RPMI7951 (cell line): Measurements from ENCODE around the gene CT45A7. TPM values are rescaled to one million over a fixed set of nuclear protein-coding genes. Genes with fewer than 3 reads are reported as not detected.
"Not testable (repeated sequence)": the region's sequence is repeated elsewhere in the genome, so short reads cannot be mapped to it uniquely, and the experiment has no call there.

Source experiments
- DNase-seq: peaks from one replicate; pipeline ENCODE4 v3.0.0-alpha.2; 2012; ENCODE audit warnings: low read depth
- total RNA-seq: library from RNA; depleted of rRNA; stranded (reverse); fragments of >200 nt; shearing (Covaris generic); gene quantifications from 2 replicates; pipeline ENCODE4 v1.2.3, GENCODE V29; 2014; rRNA removed

CT45A7 gene, protein sequence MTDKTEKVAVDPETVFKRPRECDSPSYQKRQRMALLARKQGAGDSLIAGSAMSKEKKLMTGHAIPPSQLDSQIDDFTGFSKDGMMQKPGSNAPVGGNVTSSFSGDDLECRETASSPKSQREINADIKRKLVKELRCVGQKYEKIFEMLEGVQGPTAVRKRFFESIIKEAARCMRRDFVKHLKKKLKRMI
- not detected in 2 replicates for total RNA-seq

DNA sequence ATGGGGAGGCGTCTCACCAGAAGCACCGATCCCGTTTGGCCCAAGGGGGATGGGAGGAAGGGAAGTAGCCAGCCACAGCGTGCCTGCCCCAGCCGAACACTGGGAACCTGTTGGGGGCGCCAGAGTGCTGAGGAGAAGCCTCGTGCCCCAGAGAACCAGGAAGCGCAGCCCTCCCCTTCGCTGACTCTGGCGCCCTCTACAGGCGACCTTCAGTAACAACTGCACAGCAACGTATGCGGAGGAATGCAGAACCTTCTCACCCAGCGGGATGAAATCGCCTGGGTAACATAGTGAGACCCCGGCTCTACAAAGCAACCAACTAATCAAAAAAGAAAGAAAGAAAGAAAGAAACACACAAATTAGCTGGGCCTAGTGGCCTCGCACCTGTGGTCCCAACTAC lies at the start of gene CT45A7:
Gene CT45A7, minus strand, starts transcription at position 101 of the 400 bp plus-strand sequence. CDS start 3,747 bp downstream, outside the sequence.
- not testable (repeated sequence) for DNase-seq

GRCh38 chrX:135882741-135883140 lies 45.7 kb upstream of the CT45A7 start:
- not testable (repeated sequence) for DNase-seq

DNA sequence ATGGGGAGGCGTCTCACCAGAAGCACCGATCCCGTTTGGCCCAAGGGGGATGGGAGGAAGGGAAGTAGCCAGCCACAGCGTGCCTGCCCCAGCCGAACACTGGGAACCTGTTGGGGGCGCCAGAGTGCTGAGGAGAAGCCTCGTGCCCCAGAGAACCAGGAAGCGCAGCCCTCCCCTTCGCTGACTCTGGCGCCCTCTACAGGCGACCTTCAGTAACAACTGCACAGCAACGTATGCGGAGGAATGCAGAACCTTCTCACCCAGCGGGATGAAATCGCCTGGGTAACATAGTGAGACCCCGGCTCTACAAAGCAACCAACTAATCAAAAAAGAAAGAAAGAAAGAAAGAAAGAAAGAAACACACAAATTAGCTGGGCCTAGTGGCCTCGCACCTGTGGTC lies 34.6 kb upstream of the CT45A7 start, which contains the start of gene CT45A9:
Gene CT45A9, minus strand, starts transcription at position 101 of the 400 bp plus-strand sequence. CDS start 3,751 bp downstream, outside the sequence.
- not testable (repeated sequence) for DNase-seq

GRCh38 chrX:135854438-135854837 lies 17.4 kb upstream of the CT45A7 start, which contains the start of gene CT45A8:
Gene CT45A8 (minus strand): TSS chrX:135854538. CDS start chrX:135850783, 3,755 bp downstream.
- DNase-seq, result not testable (repeated sequence)

- DNase-seq, result not testable (repeated sequence)
Measured at GRCh38 chrX:135819912-135820311, 17.2 kb downstream of the CT45A7 start, which contains the start of gene CT45A2. Gene CT45A2 (minus strand): TSS chrX:135820012. CDS start chrX:135816265, 3,747 bp downstream.

- not testable (repeated sequence) for DNase-seq
Measured at GRCh38 chrX:135802687-135803086, 34.4 kb downstream of the CT45A7 start, which contains the start of gene CT45A6. Gene CT45A6 (minus strand): TSS chrX:135802787. CDS start chrX:135798993, 3,794 bp downstream.

DNA sequence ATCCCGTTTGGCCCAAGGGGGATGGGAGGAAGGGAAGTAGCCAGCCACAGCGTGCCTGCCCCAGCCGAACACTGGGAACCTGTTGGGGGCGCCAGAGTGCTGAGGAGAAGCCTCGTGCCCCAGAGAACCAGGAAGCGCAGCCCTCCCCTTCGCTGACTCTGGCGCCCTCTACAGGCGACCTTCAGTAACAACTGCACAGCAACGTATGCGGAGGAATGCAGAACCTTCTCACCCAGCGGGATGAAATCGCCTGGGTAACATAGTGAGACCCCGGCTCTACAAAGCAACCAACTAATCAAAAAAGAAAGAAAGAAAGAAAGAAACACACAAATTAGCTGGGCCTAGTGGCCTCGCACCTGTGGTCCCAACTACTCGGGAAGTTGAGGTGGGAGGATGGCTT lies 51.7 kb downstream of the CT45A7 start, which contains the start of gene CT45A5:
Gene CT45A5, minus strand, starts transcription at position 101 of the 400 bp plus-strand sequence. CDS start 3,774 bp downstream, outside the sequence.
- not testable (repeated sequence) for DNase-seq

Other genes with a start within 250 kb of the CT45A7 start
- 0.10 TPM in 1 of 2 replicates, not detected in the other for gene CT45A1, start 123.6 kb downstream of the CT45A7 start, total RNA-seq
- 0.36 TPM in 1 of 2 replicates, not detected in the other for gene CT45A3, start 69.1 kb downstream of the CT45A7 start, total RNA-seq
- gene CT45A5, start 51.8 kb downstream of the CT45A7 start, total RNA-seq, result 0.29 TPM in 1 of 2 replicates, not detected in the other
- gene CT45A6, start 34.5 kb downstream of the CT45A7 start, total RNA-seq, result not detected in 2 replicates
- gene CT45A2, start 17.3 kb downstream of the CT45A7 start, total RNA-seq, result not detected in 2 replicates
- not detected in 2 replicates for gene CT45A8, start 17.3 kb upstream of the CT45A7 start, total RNA-seq
- gene CT45A9, start 34.5 kb upstream of the CT45A7 start, total RNA-seq, result not detected in 2 replicates
- 0.29 and 0.72 TPM in 2 replicates for gene CT45A10, start 56.2 kb upstream of the CT45A7 start, total RNA-seq
- under 0.01 and 0.10 TPM in 2 replicates for gene SAGE1, start 56.4 kb upstream of the CT45A7 start, total RNA-seq
- gene MMGT1, start 136.7 kb upstream of the CT45A7 start, total RNA-seq, result 19.8 and 28.0 TPM in 2 replicates
- gene SLC9A6, start 148.2 kb upstream of the CT45A7 start, total RNA-seq, result 12.4 and 12.7 TPM in 2 replicates